K562 (cell line): ENCODE data around the gene CITED1. TPM values are rescaled to one million over a fixed set of nuclear protein-coding genes. Genes with fewer than 3 reads are reported as not detected.

ENCODE experiments used
- ATAC-seq: fragments of 200-7000 bp; cut with Tn5 transposase; 3 replicates; pipeline ENCODE4 v1.9.1; 2020; ENCODE audit warnings: moderate library complexity
- BruUV-seq: library from RNA; stranded (reverse); fragments of 400-500 nt; replicated peaks from 2 replicates; lab custom pipeline; 2021; lab: Mats Ljungman, UMichigan
- CTCF ChIA-PET: fragments of 300-600 bp; formaldehyde crosslinking; extraction: SDS; loops from one replicate; lab custom pipeline; 2021; ENCODE audit warnings: low intra/inter-chr PET ratio; lab: Yijun Ruan, JAX
- POLR2A ChIA-PET: fragments of 300-600, 350-650 bp; sonication (Branson Sonifier 250); formaldehyde crosslinking; extraction: SDS; loops from one replicate; lab custom pipeline; 2021; ENCODE audit warnings: antibody characterized with exemption, inconsistent platforms; lab: Yijun Ruan, JAX
- DNase-seq, 4 experiments: peaks; one replicate each; pipeline versions ENCODE4 v3.0.0 to v3.0.0-alpha.2; 2011 to 2018; ENCODE audit warnings: low spot score in 3 of 4, mixed read lengths in 3 of 4; ENCODE audit errors: extremely low read depth in 1 of 4
- FAIRE-seq: peaks from 2 replicates; lab custom pipeline; 2011; peaks lifted over from hg19 to GRCh38; lab: Jason Lieb, UNC
- H2AFZ ChIP-seq: 2 replicates; pipeline ENCODE4 v1.6.0; 2011; ENCODE audit warnings: low read depth, low read length, control low read depth, inconsistent platforms
- H3K27ac ChIP-seq: fragments of 200-600 bp; 3 replicates; pipeline ENCODE4 v1.8.0; 2011; ENCODE audit warnings: low read depth, mild to moderate bottlenecking, control low read depth, inconsistent platforms, low read length, moderate library complexity, mixed read lengths; ENCODE audit errors: extremely low read depth
- H3K27me3 ChIP-seq, 2 experiments: fragments of 300-600 bp in 1 of 2; 2 replicates in 1 of 2; 3 replicates in 1 of 2; pipeline versions ENCODE4 v1.6.0 to v1.8.0; 2011; ENCODE audit warnings: inconsistent platforms in 2 of 2, low read length in 2 of 2, mild to moderate bottlenecking in 1 of 2, mixed read lengths in 1 of 2, moderate library complexity in 1 of 2; ENCODE audit not compliant: control insufficient read depth in 2 of 2, insufficient read depth in 2 of 2
- H3K36me3 ChIP-seq: fragments of 300-600 bp; 3 replicates; pipeline ENCODE4 v1.8.0; 2011; ENCODE audit warnings: mild to moderate bottlenecking, low read length, inconsistent platforms; ENCODE audit not compliant: control insufficient read depth, insufficient read depth
- H3K4me1 ChIP-seq, 2 experiments: fragments of 200-600 bp in 1 of 2; replicated peaks in 1 of 2; 2 replicates in 1 of 2; 3 replicates in 1 of 2; pipeline versions ENCODE4 v1.5.1 to v1.8.0; 2011; ENCODE audit warnings: inconsistent platforms in 2 of 2, low read length in 2 of 2, mild to moderate bottlenecking in 1 of 2, mixed read lengths in 1 of 2, moderate library complexity in 1 of 2; ENCODE audit not compliant: control insufficient read depth in 2 of 2, insufficient read depth in 2 of 2
- H3K4me2 ChIP-seq: 2 replicates; pipeline ENCODE4 v1.6.1; 2011; ENCODE audit warnings: low read length, control low read depth, inconsistent platforms, mixed read lengths; ENCODE audit not compliant: insufficient read depth
- H3K4me3 ChIP-seq: fragments of 200-600 bp; sonication (generic), shearing (Covaris generic); 2 replicates; pipeline ENCODE4 v1.5.1; 2016; ENCODE audit warnings: control low read depth, inconsistent platforms
- H3K79me2 ChIP-seq: fragments of 200-600 bp; 3 replicates; pipeline ENCODE4 v1.8.0; 2011; ENCODE audit warnings: low read length, inconsistent platforms; ENCODE audit not compliant: control insufficient read depth, insufficient read depth
- H3K9ac ChIP-seq, 2 experiments: 2 replicates each; pipeline versions ENCODE4 v1.6.0 to v1.6.1; 2011; ENCODE audit warnings: low read depth in 2 of 2, low read length in 2 of 2, control low read depth in 1 of 2, inconsistent platforms in 1 of 2, mild to moderate bottlenecking in 1 of 2, mixed read lengths in 1 of 2; ENCODE audit not compliant: insufficient read depth in 1 of 2
- H3K9me1 ChIP-seq: one replicate; pipeline ENCODE4 v1.6.0; 2011; ENCODE audit warnings: inconsistent platforms, mild to moderate bottlenecking, low read length, moderate library complexity; ENCODE audit not compliant: control insufficient read depth, insufficient read depth
- H3K9me3 ChIP-seq: replicated peaks from 2 replicates; pipeline ENCODE4 v1.5.1; 2011; ENCODE audit warnings: low read depth, low read length, inconsistent platforms; ENCODE audit not compliant: control insufficient read depth, insufficient read depth
- H4K20me1 ChIP-seq: replicated peaks from 2 replicates; pipeline ENCODE4 v1.6.1; 2011; ENCODE audit warnings: low read length, inconsistent platforms, mixed read lengths; ENCODE audit not compliant: control insufficient read depth, insufficient read depth
- CBFA2T2 ChIP-seq: fragments of 450-650 bp; conservative IDR thresholded peaks from 2 replicates; pipeline ENCODE4 v1.6.1; 2017; ENCODE audit warnings: mild to moderate bottlenecking
- KAT2B ChIP-seq: IDR thresholded peaks from one replicate; pipeline ENCODE4 v1.6.1; 2012; ENCODE audit warnings: low read depth, mild to moderate bottlenecking, control low read depth, inconsistent platforms, low read length, moderate library complexity
- NCOR1 ChIP-seq: fragments of 450-650 bp; IDR thresholded peaks from 2 replicates; pipeline ENCODE4 v1.6.1; 2016; ENCODE audit warnings: mild to moderate bottlenecking, moderate library complexity
- NFYB ChIP-seq: IDR thresholded peaks from 2 replicates; pipeline ENCODE4 v1.6.1; 2011; ENCODE audit warnings: mild to moderate bottlenecking, moderate library complexity; ENCODE audit not compliant: insufficient read length; ENCODE audit errors: extremely low read depth
- PCBP1 ChIP-seq: fragments of 200-400 bp; formaldehyde crosslinking; IDR thresholded peaks from 2 replicates; pipeline ENCODE4 v1.6.1; 2018; ENCODE audit warnings: mild to moderate bottlenecking, low read depth, low read length; ENCODE audit not compliant: poor library complexity, severe bottlenecking
- PCBP2 ChIP-seq: fragments of 200-400 bp; formaldehyde crosslinking; IDR thresholded peaks from 2 replicates; pipeline ENCODE4 v1.6.1; 2018; ENCODE audit warnings: low read length, low read depth, mild to moderate bottlenecking, moderate library complexity; ENCODE audit not compliant: poor library complexity, severe bottlenecking
- SRSF9 ChIP-seq: fragments of 200-400 bp; formaldehyde crosslinking; IDR thresholded peaks from 2 replicates; pipeline ENCODE4 v1.6.1; 2017; ENCODE audit warnings: low read depth, low read length, borderline replicate concordance
- THRAP3 ChIP-seq: fragments of 450-650 bp; IDR thresholded peaks from 2 replicates; pipeline ENCODE4 v1.6.1; 2016; ENCODE audit warnings: mild to moderate bottlenecking, inconsistent platforms, borderline replicate concordance
- TRIM24 ChIP-seq, 2 experiments: fragments of 450-650 bp; IDR thresholded peaks; 2 replicates each; pipeline ENCODE4 v1.6.1; 2016
- WGBS: fragments of 100-300 bp; shearing (Covaris generic); methylation state at CpG from one replicate; pipeline ENCODE4 v1.1.6; 2016; ENCODE audit warnings: low coverage, mixed read lengths; ENCODE audit not compliant: insufficient coverage; ENCODE audit errors: missing lambda C conversion rate; 5-methylcytosine and 5-hydroxymethylcytosine counted together
- in situ Hi-C: fragments of 300-500 bp; cut with MboI; formaldehyde crosslinking; loops from 4 replicates; pipeline ENCODE4 v1.15.0; 2018; ENCODE audit warnings: inconsistent platforms, mixed read lengths
- intact Hi-C: fragments of 100-400 bp; cut with micrococcal nuclease; formaldehyde crosslinking; loops from 2 replicates; pipeline ENCODE4 v1.14.2; 2022
- polyA plus RNA-seq, 8 experiments: library from polyadenylated mRNA; depleted of rRNA in 4 of 8; stranded (reverse) in 5 of 8; unstranded in 3 of 8; fragments of >200 nt; fragmentation: Nextera tagmentation in 2 of 8; fragmentation: Illumina TruSeq in 1 of 8; extraction: Ambion mirVana in 2 of 8; extraction: Trizol in 1 of 8; gene quantifications; 2 replicates each; pipeline versions ENCODE4 v1.2.1 to v1.2.3, GENCODE V29; 2011 to 2014; ENCODE audit warnings: inconsistent platforms in 1 of 8, missing spikeins in 1 of 8
- total RNA-seq, 7 experiments: library from RNA; depleted of rRNA in 6 of 7; stranded (reverse); fragments of >200 nt in 6 of 7; fragmentation: Illumina TruSeq in 2 of 7; extraction: Trizol in 2 of 7; gene quantifications; 2 replicates each; pipeline versions ENCODE4 v1.2.1 to v1.2.3, GENCODE V29; 2011 to 2021; ENCODE audit warnings: low replicate concordance in 1 of 7
- TF ChIP-seq, protein P1 (sequence below): fragments of 450-650 bp; formaldehyde crosslinking; conservative IDR thresholded peaks from 2 replicates; pipeline ENCODE4 v1.4.0; 2022; ENCODE audit warnings: mild to moderate bottlenecking, missing genetic modification characterization
- TF ChIP-seq, protein P2 (sequence below), 2 experiments: fragments of 450-650 bp in 1 of 2; sonication (generic) in 1 of 2; formaldehyde crosslinking in 1 of 2; IDR thresholded peaks in 1 of 2; conservative IDR thresholded peaks in 1 of 2; 2 replicates each; pipeline versions ENCODE4 v1.6.1 to v1.8.1; 2016 to 2023; ENCODE audit warnings: mild to moderate bottlenecking in 2 of 2, moderate library complexity in 2 of 2, inconsistent platforms in 1 of 2, missing genetic modification reagents in 1 of 2

Gene CITED1
- total and polyA plus RNA-seq, 9 of the 15 experiments (the other 6 are each of a cell fraction or from before 2014, with no cell fraction given), result 0.56 to 5.8 (median 4.2) TPM

- H3K9me1 ChIP-seq, result no peaks in the 10 kb centered on the region
- no peaks in the 10 kb centered on the region for H3K36me3 ChIP-seq
- H3K27me3 ChIP-seq, result peaks cover 0 to 13% of the 10 kb centered on the region in 2 experiments; a peak in 1 of 5 replicates
- H2AFZ ChIP-seq, result 0 out of 2 replicates have a peak overlapping the region, but pooled peaks have one; percentile 38
- no peaks in the 10 kb centered on the region for H3K9me3 ChIP-seq
- no peak overlapping the region for H3K27ac ChIP-seq
- no peaks in the 10 kb centered on the region for H3K79me2 ChIP-seq
- no peaks in the 10 kb centered on the region for H4K20me1 ChIP-seq
- no TSS peak for BruUV-seq
- DNase-seq, result no peak
- ChIA-PET CTCF (no interaction called here), POLR2A (interaction anchor here (1.7 kb wide), 1 partner anchor 31 kb away, joined by 6 read pairs; the partner anchor contains the start of gene RPS4X)
- H3K9ac ChIP-seq, result peak overlapping the region in 1 of 2 experiments; percentile 61; a peak in 1 of 4 replicates
- no peak overlapping the region for H3K4me3 ChIP-seq
- no peak overlapping the region for H3K4me2 ChIP-seq
- H3K4me1 ChIP-seq, result peaks cover 2 to 37% of the 10 kb centered on the region in 2 experiments; a peak in 3 of 5 replicates
- WGBS, result 57% methylated on average over 9 of the region's 11 CpGs
- in situ Hi-C loops (loop anchor here (25.0 kb wide), 1 partner anchor 229 kb away; no protein-coding TSS in a partner anchor), intact Hi-C loops (no loop called here)
- ATAC-seq, result no peak
- FAIRE-seq, result no peak
- TF ChIP-seq TRIM24 (IDR thresholded peaks at IDR 0.05), result no peak
- no peak for TF ChIP-seq KAT2B
- no peak for TF ChIP-seq NFYB
Observed at GRCh38 chrX:72308209-72308565, 2.5 kb upstream of the CITED1 start.

- in situ Hi-C loops, result loop anchor here (25.0 kb wide), 1 partner anchor 230 kb away; no protein-coding TSS in a partner anchor
- no peak for TF ChIP-seq CBFA2T2
- TF ChIP-seq, protein P1, sequence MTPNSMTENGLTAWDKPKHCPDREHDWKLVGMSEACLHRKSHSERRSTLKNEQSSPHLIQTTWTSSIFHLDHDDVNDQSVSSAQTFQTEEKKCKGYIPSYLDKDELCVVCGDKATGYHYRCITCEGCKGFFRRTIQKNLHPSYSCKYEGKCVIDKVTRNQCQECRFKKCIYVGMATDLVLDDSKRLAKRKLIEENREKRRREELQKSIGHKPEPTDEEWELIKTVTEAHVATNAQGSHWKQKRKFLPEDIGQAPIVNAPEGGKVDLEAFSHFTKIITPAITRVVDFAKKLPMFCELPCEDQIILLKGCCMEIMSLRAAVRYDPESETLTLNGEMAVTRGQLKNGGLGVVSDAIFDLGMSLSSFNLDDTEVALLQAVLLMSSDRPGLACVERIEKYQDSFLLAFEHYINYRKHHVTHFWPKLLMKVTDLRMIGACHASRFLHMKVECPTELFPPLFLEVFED, result no peak
- no peak for TF ChIP-seq THRAP3
- TF ChIP-seq, protein P2, sequence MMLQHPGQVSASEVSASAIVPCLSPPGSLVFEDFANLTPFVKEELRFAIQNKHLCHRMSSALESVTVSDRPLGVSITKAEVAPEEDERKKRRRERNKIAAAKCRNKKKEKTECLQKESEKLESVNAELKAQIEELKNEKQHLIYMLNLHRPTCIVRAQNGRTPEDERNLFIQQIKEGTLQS (IDR thresholded peaks at IDR 0.05), result no peak
- TF ChIP-seq, protein P2 (CRISPR knock-in tag; conservative IDR thresholded peaks at IDR 0.05), result no peak
- TF ChIP-seq SRSF9, result no peak
- no peak for TF ChIP-seq NCOR1
- no peak for TF ChIP-seq PCBP1
- no peak for TF ChIP-seq PCBP2
Observed at GRCh38 chrX:72307646-72308051, 1.9 kb upstream of the CITED1 start.

More at GRCh38 chrX:72307646-72308051, 1.9 kb upstream of the CITED1 start:
- intact Hi-C loops, result no loop called here
- Histone ChIP-seq H3K4me1 (peaks cover 2 to 37% of the 10 kb centered on the region in 2 experiments; a peak in 3 of 5 replicates), H3K9ac (peak overlapping the region; percentile 49 to 88; a peak in 3 of 4 replicates), H2AFZ (peak overlapping the region; percentile 38), H3K9me3 (no peaks in the 10 kb centered on the region), H3K27ac (no peak overlapping the region), H4K20me1 (no peaks in the 10 kb centered on the region), H3K36me3 (no peaks in the 10 kb centered on the region), H3K27me3 (peaks cover 0 to 19% of the 10 kb centered on the region in 2 experiments; a peak in 1 of 5 replicates), H3K4me2 (0 out of 2 replicates have a peak overlapping the region, but pooled peaks have one; percentile 5), H3K79me2 (no peaks in the 10 kb centered on the region), H3K9me1 (no peaks in the 10 kb centered on the region), H3K4me3 (0 out of 2 replicates have a peak overlapping the region, but pooled peaks have one; percentile 40)
- FAIRE-seq (no peak), DNase-seq (peak in 1 of 4 experiments; percentile 2), ATAC-seq (no peak; the same call in 2 of the 3 replicates)
- ChIA-PET POLR2A (interaction anchor here (1.7 kb wide), 1 partner anchor 31 kb away, joined by 6 read pairs; the partner anchor contains the start of gene RPS4X), CTCF (no interaction called here)
- no TSS peak for BruUV-seq
- WGBS, result 38% methylated on average over 11 of the region's 17 CpGs
